ENCODE measurements around the gene GNL2. TPM values are rescaled to one million over a fixed set of nuclear protein-coding genes. Genes with fewer than 3 reads are reported as not detected.

The GNL2 gene
- total and polyA plus RNA-seq, 7 donors, result 25.2 to 50.4 (median 28.5) TPM

GRCh38 chr1:37553927-37554808 lies 41.6 kb downstream of the GNL2 start, which contains the start of gene SNIP1:
Gene SNIP1, minus strand, starts transcription at chr1:37554293. Its CDS starts 64 bp downstream, at chr1:37554229.
- 12 to 14% methylated on average over 54 of the region's 54 CpGs for WGBS, 2 donors
- DNase-seq, result peak; percentile 97
- Histone ChIP-seq H3K4me3 (peak within 1 kb of the TSS; percentile 85 to 96 (median 93)), H3K4me1 (peaks cover 0 to 57% (median 31%) of the 10 kb centered on the region in 4 donors), H3K9me3 (no peaks in the 10 kb centered on the region), H3K36me3 (peaks cover 0 to 28% (median 3%) of the 10 kb centered on the region in 4 donors), H3K27ac (peak within 1 kb of the TSS; percentile 86 to 92 (median 90)), H3K27me3 (no peaks in the 10 kb centered on the region)
- TF ChIP-seq EP300 (IDR thresholded peaks at IDR 0.05) (peak in 1 of 4 donors; percentile 42), POLR2A (IDR thresholded peaks at IDR 0.05) (peak; percentile 64 to 75), CTCF (IDR thresholded peaks at IDR 0.05) (no peak), POLR2AphosphoS5 (IDR thresholded peaks at IDR 0.05) (peak; percentile 89 to 96 (median 94))
- intact Hi-C loops (cut with DNase I), result loop anchor here (2.0 to 5.0 kb wide), 3 partner anchors 41 to 138 kb away; partner anchors contain the start of genes CDCA8, GNL2 and MEAF6

GRCh38 chr1:37553598-37553926 lies 42.2 kb downstream of the GNL2 start:
- peak overlapping the region; percentile 86 to 92 (median 90) for H3K27ac ChIP-seq

GRCh38 chr1:37549341-37549740 lies 46.4 kb downstream of the GNL2 start:
- intact Hi-C loops (cut with DNase I), result no loop called here
- H3K27ac ChIP-seq, result no peak overlapping the region
- H3K36me3 ChIP-seq, result peaks cover 0 to 67% (median 18%) of the 10 kb centered on the region in 4 donors
- H3K27me3 ChIP-seq, result no peaks in the 10 kb centered on the region
- no peaks in the 10 kb centered on the region for H3K9me3 ChIP-seq
- H3K4me1 ChIP-seq, result peaks cover 0 to 36% (median 15%) of the 10 kb centered on the region in 4 donors
- WGBS, 2 donors, result 92 to 93% methylated on average over 6 of the region's 6 CpGs
- TF ChIP-seq POLR2AphosphoS5 (IDR thresholded peaks at IDR 0.05) (no peak), POLR2A (IDR thresholded peaks at IDR 0.05) (no peak), CTCF (IDR thresholded peaks at IDR 0.05) (no peak), EP300 (IDR thresholded peaks at IDR 0.05) (no peak)
- no peak for DNase-seq
- H3K4me3 ChIP-seq, result no peak overlapping the region

More at GRCh38 chr1:37553598-37553926, 42.2 kb downstream of the GNL2 start:
- peaks cover 0 to 34% (median 3%) of the 10 kb centered on the region in 4 donors for H3K36me3 ChIP-seq
- DNase-seq, result no peak
- no peaks in the 10 kb centered on the region for H3K9me3 ChIP-seq
- TF ChIP-seq CTCF (IDR thresholded peaks at IDR 0.05), result no peak
- no peak for TF ChIP-seq EP300 (IDR thresholded peaks at IDR 0.05)
- no peak for TF ChIP-seq POLR2AphosphoS5 (IDR thresholded peaks at IDR 0.05)
- TF ChIP-seq POLR2A (IDR thresholded peaks at IDR 0.05), result no peak
- H3K4me1 ChIP-seq, result peaks cover 0 to 58% (median 31%) of the 10 kb centered on the region in 4 donors
- intact Hi-C loops (cut with DNase I), result loop anchor here (5.0 kb wide), 2 partner anchors 41 to 139 kb away; partner anchors contain the start of genes CDCA8 and MEAF6
- H3K4me3 ChIP-seq, result peak overlapping the region; percentile 85 to 96 (median 93)
- WGBS, 2 donors, result 2 to 5% methylated on average over 11 of the region's 11 CpGs
- no peaks in the 10 kb centered on the region for H3K27me3 ChIP-seq

- intact Hi-C loops (cut with DNase I), result no loop called here
- 81 to 86% methylated on average over 5 of the region's 5 CpGs for WGBS, 2 donors
- TF ChIP-seq CTCF (IDR thresholded peaks at IDR 0.05) (no peak), EP300 (IDR thresholded peaks at IDR 0.05) (no peak), POLR2AphosphoS5 (IDR thresholded peaks at IDR 0.05) (no peak), POLR2A (IDR thresholded peaks at IDR 0.05) (no peak)
- H3K4me3 ChIP-seq, result no peak overlapping the region
- DNase-seq, result no peak
- no peaks in the 10 kb centered on the region for H3K27me3 ChIP-seq
- peaks cover 0 to 9% (median 0%) of the 10 kb centered on the region in 4 donors for H3K4me1 ChIP-seq
- H3K36me3 ChIP-seq, result peaks cover 9 to 76% (median 25%) of the 10 kb centered on the region in 4 donors
- H3K9me3 ChIP-seq, result no peaks in the 10 kb centered on the region
- no peak overlapping the region for H3K27ac ChIP-seq
These were observed 50.7 kb downstream of the GNL2 start for GRCh38 chr1:37545019-37545418.

Measured in sigmoid colon (tissue), 7 donors.